GM12864 (cell line): ENCODE data around the gene FARSB.

Source experiments
- DNase-seq: peaks from one replicate; pipeline ENCODE4 v3.0.0-alpha.2; 2011; ENCODE audit warnings: low read depth
- H3K4me3 ChIP-seq: 2 replicates; pipeline ENCODE4 v1.5.1; 2011; ENCODE audit warnings: mild to moderate bottlenecking, low read depth, low read length, control low read depth
- TF ChIP-seq, protein P1 (sequence below): IDR thresholded peaks from 2 replicates; pipeline ENCODE4 v1.5.1; 2011; ENCODE audit warnings: low read depth, mild to moderate bottlenecking, moderate library complexity, low read length, control low read depth, inconsistent platforms; ENCODE audit errors: missing control alignments

Gene FARSB

DNA sequence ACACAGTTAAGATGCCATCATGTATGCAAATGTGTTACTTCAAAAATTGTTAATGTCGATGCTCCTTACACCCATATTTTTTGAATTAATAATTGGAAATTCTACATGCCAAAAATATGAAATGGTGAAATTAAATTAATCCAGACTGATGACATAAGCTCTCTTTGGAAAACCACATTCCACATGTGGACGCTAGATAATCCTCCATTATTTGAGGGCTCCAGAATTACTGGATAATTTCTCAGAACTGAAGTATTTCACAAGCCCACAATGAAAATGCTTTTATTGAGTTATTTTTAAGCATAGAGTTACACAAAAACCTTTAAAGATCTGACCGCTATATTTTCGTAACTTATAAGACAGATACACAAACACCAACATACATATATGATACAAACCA, 47.8 kb downstream of the FARSB start:
- no peak for DNase-seq
- TF ChIP-seq, protein P1, sequence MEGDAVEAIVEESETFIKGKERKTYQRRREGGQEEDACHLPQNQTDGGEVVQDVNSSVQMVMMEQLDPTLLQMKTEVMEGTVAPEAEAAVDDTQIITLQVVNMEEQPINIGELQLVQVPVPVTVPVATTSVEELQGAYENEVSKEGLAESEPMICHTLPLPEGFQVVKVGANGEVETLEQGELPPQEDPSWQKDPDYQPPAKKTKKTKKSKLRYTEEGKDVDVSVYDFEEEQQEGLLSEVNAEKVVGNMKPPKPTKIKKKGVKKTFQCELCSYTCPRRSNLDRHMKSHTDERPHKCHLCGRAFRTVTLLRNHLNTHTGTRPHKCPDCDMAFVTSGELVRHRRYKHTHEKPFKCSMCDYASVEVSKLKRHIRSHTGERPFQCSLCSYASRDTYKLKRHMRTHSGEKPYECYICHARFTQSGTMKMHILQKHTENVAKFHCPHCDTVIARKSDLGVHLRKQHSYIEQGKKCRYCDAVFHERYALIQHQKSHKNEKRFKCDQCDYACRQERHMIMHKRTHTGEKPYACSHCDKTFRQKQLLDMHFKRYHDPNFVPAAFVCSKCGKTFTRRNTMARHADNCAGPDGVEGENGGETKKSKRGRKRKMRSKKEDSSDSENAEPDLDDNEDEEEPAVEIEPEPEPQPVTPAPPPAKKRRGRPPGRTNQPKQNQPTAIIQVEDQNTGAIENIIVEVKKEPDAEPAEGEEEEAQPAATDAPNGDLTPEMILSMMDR: no peak
- H3K4me3 ChIP-seq: no peak overlapping the region

DNA sequence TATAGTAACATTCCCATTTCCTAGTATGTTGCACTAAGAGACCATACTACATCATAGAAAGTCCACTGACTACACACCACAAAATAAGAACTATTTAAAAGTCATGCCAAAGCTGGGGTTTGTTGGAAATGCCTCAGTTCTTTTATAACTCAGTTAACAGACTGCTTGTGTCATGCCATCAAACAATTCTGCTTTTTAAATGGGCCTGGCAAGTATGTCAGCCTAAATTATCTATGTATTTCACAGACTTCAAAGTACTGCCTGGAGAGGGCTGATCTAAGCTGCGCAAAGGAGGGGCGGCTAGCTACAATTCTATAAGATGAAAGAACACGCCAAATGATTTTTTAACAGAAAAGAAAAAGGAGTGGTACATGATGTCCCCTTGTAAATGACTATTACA, 49.6 kb downstream of the FARSB start:
- no peak overlapping the region for H3K4me3 ChIP-seq
- TF ChIP-seq, protein P1: no peak
- DNase-seq: no peak

DNA sequence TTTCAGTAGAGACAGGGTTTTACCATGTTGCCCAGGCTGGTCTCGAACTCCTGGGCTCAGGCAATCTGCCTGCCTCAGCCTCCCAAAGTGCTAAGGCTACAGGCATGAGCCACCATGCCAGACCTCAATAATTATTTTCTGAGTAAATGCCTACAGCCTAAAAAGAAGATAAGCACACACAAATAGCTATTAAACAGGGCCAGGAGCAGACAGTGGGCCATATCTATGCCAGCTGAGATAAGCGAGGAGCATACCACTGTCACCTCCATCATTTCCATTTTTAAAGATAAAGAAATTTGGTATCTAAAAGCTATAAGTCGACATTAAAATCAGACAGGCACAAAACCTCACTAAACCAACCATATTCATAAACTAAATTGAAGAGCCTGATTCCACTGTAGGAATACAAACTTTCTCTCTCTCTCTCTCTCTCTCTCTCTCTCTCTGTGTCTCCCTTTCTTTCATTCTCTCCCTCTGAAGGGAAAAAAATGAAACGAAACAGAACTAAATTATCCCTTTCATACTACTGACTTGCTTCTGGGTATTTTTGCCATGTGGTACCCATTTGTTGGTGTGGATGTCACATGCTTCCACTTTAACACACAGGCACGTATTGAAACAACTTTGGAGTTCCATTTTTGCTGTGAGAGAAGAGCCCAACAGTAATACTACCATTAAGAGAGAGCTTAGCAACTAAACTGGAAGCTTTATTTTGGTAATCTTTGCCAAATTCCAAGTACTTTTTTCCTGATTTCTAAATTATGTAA, 51.0 kb downstream of the FARSB start:
- TF ChIP-seq, protein P1: no peak

GRCh38 chr2:222603501-222603900, 52.4 kb downstream of the FARSB start:
- DNase-seq: no peak
- H3K4me3 ChIP-seq: no peak overlapping the region
- TF ChIP-seq, protein P1: no peak

More for the DNA sequence above, 51.0 kb downstream of the FARSB start:
- H3K4me3 ChIP-seq: no peak overlapping the region
- DNase-seq: no peak

- TF ChIP-seq, protein P1: no peak
- no peak for DNase-seq
- no peak overlapping the region for H3K4me3 ChIP-seq
Observed at GRCh38 chr2:222598611-222599010, 57.3 kb downstream of the FARSB start.

GRCh38 chr2:222595581-222595980, 60.3 kb downstream of the FARSB start:
- TF ChIP-seq, protein P1: no peak
- H3K4me3 ChIP-seq: no peak overlapping the region
- no peak for DNase-seq

DNA sequence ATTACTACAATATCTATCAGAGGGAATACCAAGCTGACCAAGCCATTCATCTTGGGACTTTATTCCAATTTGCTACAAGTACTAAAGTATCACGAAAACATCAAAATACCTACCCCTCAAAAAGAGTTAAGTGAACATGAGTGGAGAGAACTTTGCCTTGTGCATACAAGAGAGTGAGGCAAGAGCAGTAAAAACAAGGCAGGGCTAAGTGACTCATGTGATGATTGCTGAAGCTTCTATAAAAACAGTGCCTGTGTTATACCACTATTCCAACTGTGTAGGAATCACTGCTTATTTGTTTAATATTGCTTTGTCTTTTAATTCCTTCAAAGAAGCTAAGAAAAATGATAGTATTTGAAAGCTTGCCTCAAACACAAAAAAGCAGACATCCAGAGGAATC, 61.2 kb downstream of the FARSB start:
- DNase-seq: no peak
- H3K4me3 ChIP-seq: no peak overlapping the region
- TF ChIP-seq, protein P1: no peak
